ENCODE results near the gene JAZF1. TPM values are rescaled to one million over a fixed set of nuclear protein-coding genes. Genes with fewer than 3 reads are reported as not detected.

The JAZF1 gene
- total RNA-seq, 1 experiment from 2014 or later: 3.4 TPM

DNA sequence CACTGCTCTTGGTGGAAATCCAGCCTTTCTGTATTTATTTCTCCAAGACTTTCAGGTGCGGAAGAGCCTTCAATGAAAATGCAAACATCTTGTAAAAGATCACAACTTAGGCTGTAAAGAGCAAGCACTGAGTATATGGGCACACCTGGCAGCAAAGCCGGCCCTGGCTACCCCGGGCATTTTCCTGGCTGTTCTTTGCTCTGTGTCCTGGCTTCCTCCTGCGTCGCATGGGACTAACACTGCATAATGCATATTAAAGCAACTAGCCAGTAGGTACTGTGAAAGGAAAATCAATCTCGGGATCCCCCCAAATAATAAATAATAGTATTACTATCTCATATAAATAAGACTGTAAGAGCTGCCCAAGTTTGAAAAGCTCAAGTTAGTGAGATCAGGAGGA is 9.9 kb downstream of the JAZF1 start:
- no peak overlapping the region for H3K4me3 ChIP-seq (replicated peaks in 1 of 2; ENCODE audit: low read depth in 1 of 2, low read length in 2 of 2)
- DNase-seq (ENCODE audit: low read depth, low spot score): no peak
- BruUV-seq (replicated peaks): no TSS peak
- no peak overlapping the region for H3K9ac ChIP-seq (ENCODE audit: low read length)
- H4K20me1 ChIP-seq (ENCODE audit: insufficient read depth): no peaks in the 10 kb centered on the region
- H3K36me3 ChIP-seq (ENCODE audit: control insufficient read depth in 1 of 2, insufficient read depth in 2 of 2, low read length in 2 of 2): no peaks in the 10 kb centered on the region
- TF ChIP-seq, protein P1, sequence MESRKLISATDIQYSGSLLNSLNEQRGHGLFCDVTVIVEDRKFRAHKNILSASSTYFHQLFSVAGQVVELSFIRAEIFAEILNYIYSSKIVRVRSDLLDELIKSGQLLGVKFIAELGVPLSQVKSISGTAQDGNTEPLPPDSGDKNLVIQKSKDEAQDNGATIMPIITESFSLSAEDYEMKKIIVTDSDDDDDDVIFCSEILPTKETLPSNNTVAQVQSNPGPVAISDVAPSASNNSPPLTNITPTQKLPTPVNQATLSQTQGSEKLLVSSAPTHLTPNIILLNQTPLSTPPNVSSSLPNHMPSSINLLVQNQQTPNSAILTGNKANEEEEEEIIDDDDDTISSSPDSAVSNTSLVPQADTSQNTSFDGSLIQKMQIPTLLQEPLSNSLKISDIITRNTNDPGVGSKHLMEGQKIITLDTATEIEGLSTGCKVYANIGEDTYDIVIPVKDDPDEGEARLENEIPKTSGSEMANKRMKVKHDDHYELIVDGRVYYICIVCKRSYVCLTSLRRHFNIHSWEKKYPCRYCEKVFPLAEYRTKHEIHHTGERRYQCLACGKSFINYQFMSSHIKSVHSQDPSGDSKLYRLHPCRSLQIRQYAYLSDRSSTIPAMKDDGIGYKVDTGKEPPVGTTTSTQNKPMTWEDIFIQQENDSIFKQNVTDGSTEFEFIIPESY (IDR thresholded peaks at IDR 0.05; ENCODE audit: extremely low read depth, insufficient replicate concordance, low read length): no peak
- TF ChIP-seq, protein P2, sequence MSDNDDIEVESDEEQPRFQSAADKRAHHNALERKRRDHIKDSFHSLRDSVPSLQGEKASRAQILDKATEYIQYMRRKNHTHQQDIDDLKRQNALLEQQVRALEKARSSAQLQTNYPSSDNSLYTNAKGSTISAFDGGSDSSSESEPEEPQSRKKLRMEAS (IDR thresholded peaks at IDR 0.05): no peak
- no peak for TF ChIP-seq EZH2phosphoT487 (IDR thresholded peaks at IDR 0.05; ENCODE audit: borderline replicate concordance)
- TF ChIP-seq, protein P3, sequence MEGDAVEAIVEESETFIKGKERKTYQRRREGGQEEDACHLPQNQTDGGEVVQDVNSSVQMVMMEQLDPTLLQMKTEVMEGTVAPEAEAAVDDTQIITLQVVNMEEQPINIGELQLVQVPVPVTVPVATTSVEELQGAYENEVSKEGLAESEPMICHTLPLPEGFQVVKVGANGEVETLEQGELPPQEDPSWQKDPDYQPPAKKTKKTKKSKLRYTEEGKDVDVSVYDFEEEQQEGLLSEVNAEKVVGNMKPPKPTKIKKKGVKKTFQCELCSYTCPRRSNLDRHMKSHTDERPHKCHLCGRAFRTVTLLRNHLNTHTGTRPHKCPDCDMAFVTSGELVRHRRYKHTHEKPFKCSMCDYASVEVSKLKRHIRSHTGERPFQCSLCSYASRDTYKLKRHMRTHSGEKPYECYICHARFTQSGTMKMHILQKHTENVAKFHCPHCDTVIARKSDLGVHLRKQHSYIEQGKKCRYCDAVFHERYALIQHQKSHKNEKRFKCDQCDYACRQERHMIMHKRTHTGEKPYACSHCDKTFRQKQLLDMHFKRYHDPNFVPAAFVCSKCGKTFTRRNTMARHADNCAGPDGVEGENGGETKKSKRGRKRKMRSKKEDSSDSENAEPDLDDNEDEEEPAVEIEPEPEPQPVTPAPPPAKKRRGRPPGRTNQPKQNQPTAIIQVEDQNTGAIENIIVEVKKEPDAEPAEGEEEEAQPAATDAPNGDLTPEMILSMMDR (IDR thresholded peaks at IDR 0.05 in 2 of 3, conservative IDR thresholded peaks at IDR 0.05 in 1 of 3; ENCODE audit: borderline replicate concordance in 1 of 3, insufficient read depth in 1 of 3, low read depth in 2 of 3, low read length in 2 of 3): no peak
- no peak for TF ChIP-seq EZH2 (IDR thresholded peaks at IDR 0.05)
- no peak for TF ChIP-seq EGR1 (IDR thresholded peaks at IDR 0.05; ENCODE audit: low read depth)
- TF ChIP-seq TCF7L2 (IDR thresholded peaks at IDR 0.05; ENCODE audit: borderline replicate concordance, extremely low read depth, insufficient read depth, insufficient read length): no peak
- no peak for TF ChIP-seq ZFX (IDR thresholded peaks at IDR 0.05)
- no peak for TF ChIP-seq CEBPB (IDR thresholded peaks at IDR 0.05; ENCODE audit: low read depth)
- TF ChIP-seq ELF1 (IDR thresholded peaks at IDR 0.05; ENCODE audit: borderline replicate concordance, low read depth): no peak
- no peak for TF ChIP-seq SRF (IDR thresholded peaks at IDR 0.05; ENCODE audit: low read depth)
- TF ChIP-seq SIN3A (IDR thresholded peaks at IDR 0.05; ENCODE audit: low read depth): no peak
- no peak for TF ChIP-seq FOSL1 (IDR thresholded peaks at IDR 0.05; ENCODE audit: low read depth)
- no peak for TF ChIP-seq YY1 (IDR thresholded peaks at IDR 0.05; ENCODE audit: extremely low read depth, insufficient replicate concordance, low read depth, low read length)
- TF ChIP-seq JUND (IDR thresholded peaks at IDR 0.05): no peak
- TF ChIP-seq CBX3 (IDR thresholded peaks at IDR 0.05; ENCODE audit: low read depth): no peak
- H3K79me2 ChIP-seq (ENCODE audit: insufficient read depth, low read length): no peaks in the 10 kb centered on the region
- 0 out of 4 replicates have a peak, but pooled peaks cover 0 to 6% of the 10 kb centered on the region in 2 experiments for H3K4me1 ChIP-seq (ENCODE audit: control insufficient read depth in 1 of 2, insufficient read depth in 2 of 2, low read length in 2 of 2)
- H3K27me3 ChIP-seq (ENCODE audit: insufficient read depth, low read length): no peaks in the 10 kb centered on the region
- ChIA-PET POLR2A (no interaction called here), CTCF (no interaction called here), RAD21 (ENCODE audit: low non-redundant PET in 1 of 2, low total read pairs in 2 of 2, uncharacterized antibody in 2 of 2, unreplicated experiment in 2 of 2) (no interaction called here)
- H3K9me3 ChIP-seq (ENCODE audit: control insufficient read depth in 1 of 2, insufficient read depth in 1 of 2, low read depth in 1 of 2, low read length in 2 of 2): no peaks in the 10 kb centered on the region
- intact Hi-C loops (cut with micrococcal nuclease): no loop called here
- H2AFZ ChIP-seq (ENCODE audit: low read depth, low read length, poor library complexity, severe bottlenecking): no peak overlapping the region
- H3K9me2 ChIP-seq (ENCODE audit: insufficient read depth): no peaks in the 10 kb centered on the region
- H3K4me2 ChIP-seq (ENCODE audit: low read length): no peak overlapping the region
- ATAC-seq: no peak
- H3K27ac ChIP-seq (ENCODE audit: low read depth, low read length): no peak overlapping the region
